Esophagus (tissue), 2 donors: ENCODE results near the gene LRRK1. TPM values are rescaled to one million over a fixed set of nuclear protein-coding genes. Genes with fewer than 3 reads are reported as not detected.

Experiments used
- H3K27ac ChIP-seq, 2 donors: one replicate each; pipeline ENCODE4 v1.5.1; 2013; ENCODE audit warnings: low read depth in 2 of 2, mild to moderate bottlenecking in 2 of 2, inconsistent platforms in 1 of 2, low read length in 1 of 2, moderate library complexity in 1 of 2
- H3K27me3 ChIP-seq, 2 donors: one replicate each; pipeline ENCODE4 v1.6.1; 2013; ENCODE audit warnings: low read length in 2 of 2, control low read depth in 1 of 2, mild to moderate bottlenecking in 1 of 2; ENCODE audit not compliant: insufficient read depth in 2 of 2, control insufficient read depth in 1 of 2
- H3K36me3 ChIP-seq, 2 donors: one replicate each; pipeline ENCODE4 v1.6.1; 2013; ENCODE audit warnings: low read length in 1 of 2; ENCODE audit not compliant: control insufficient read depth in 2 of 2, insufficient read depth in 2 of 2
- H3K4me1 ChIP-seq, 2 donors: one replicate each; pipeline ENCODE4 v1.6.1; 2013; ENCODE audit warnings: low read length in 1 of 2; ENCODE audit not compliant: control insufficient read depth in 2 of 2, insufficient read depth in 2 of 2
- H3K4me3 ChIP-seq, 2 donors: one replicate each; pipeline ENCODE4 v1.5.1; 2013; ENCODE audit warnings: low read length in 2 of 2, mild to moderate bottlenecking in 2 of 2, low read depth in 1 of 2, moderate library complexity in 1 of 2
- H3K9me3 ChIP-seq, 2 donors: one replicate each; pipeline ENCODE4 v1.6.1; 2013; ENCODE audit warnings: mild to moderate bottlenecking in 2 of 2, low read depth in 1 of 2, low read length in 1 of 2, moderate library complexity in 1 of 2; ENCODE audit not compliant: control insufficient read depth in 2 of 2, insufficient read depth in 1 of 2
- WGBS, 2 donors: extraction: QIAGEN DNeasy Blood & Tissue Kit; methylation state at CpG; one replicate each; pipeline ENCODE4 v1.1.7; 2013; 5-methylcytosine and 5-hydroxymethylcytosine counted together
- polyA plus RNA-seq, 2 donors: library from polyadenylated mRNA; stranded (reverse); fragments of 200-250 nt; gene quantifications; one replicate each; pipeline ENCODE4 v1.2.3, GENCODE V29; 2013
- donor health status: healthy with polysubstance abuse.
- donor health status: Bipolar disorder and iron deficiency.

Gene LRRK1
- polyA plus RNA-seq, 2 donors: 4.4 to 7.0 TPM

DNA sequence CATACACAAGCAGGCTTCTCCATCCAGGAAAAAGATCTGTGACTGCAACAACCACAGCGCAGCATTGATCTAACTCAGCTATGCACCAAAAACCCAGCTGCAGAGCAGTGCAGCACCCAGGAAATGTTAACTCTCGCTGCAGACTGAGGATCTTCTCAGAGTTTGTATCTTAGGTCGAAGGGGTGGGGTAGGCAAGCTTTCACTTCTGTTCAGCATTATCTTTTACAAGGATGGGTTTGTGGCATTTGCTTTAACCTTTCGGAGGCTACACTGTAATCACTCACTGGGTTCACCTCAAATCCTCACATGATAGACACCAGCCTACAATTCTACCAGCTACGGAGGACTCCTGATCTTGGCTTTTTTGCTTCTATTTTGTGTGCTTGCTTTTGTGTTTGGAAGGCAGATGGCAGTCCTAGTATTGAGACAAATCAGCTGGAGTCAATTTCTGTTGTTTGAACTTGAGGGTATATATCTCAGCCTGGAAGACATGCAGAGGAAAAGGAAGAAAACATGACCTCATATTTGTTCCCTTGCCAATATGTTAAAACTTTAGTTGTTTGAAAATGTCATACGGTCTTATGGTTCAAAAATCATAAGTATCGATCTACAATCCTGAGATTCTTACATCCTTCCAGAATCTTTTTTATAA lies 25.2 kb downstream of the LRRK1 start:
- H3K4me1 ChIP-seq: no peaks in the 10 kb centered on the region
- H3K4me3 ChIP-seq: no peak overlapping the region
- no peaks in the 10 kb centered on the region for H3K27me3 ChIP-seq
- H3K9me3 ChIP-seq: no peaks in the 10 kb centered on the region
- H3K36me3 ChIP-seq: peaks cover 0 to 2% of the 10 kb centered on the region in 2 donors
- 76 to 77% methylated on average over 7 of the region's 7 CpGs for WGBS, 2 donors
- no peak overlapping the region for H3K27ac ChIP-seq

DNA sequence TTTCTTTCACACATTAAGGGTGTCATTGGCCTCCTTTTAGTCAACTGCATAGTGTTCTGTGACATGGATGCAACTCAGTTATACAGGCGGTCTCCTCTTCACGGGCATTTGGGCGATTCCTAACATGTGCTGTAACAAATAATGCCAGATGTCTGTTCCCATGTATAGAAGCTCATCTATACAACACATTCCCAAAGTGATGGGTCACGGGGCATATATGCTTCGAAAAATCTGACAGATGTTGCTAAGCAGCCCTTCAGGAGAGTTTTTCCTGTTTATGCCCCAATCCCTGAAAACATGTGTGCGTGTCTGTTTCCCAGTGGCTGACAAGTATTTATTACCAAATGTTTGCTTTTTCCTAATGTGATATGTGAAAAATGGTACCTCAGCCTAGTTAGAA lies 25.8 kb downstream of the LRRK1 start:
- Histone ChIP-seq H3K36me3 (peaks cover 0 to 2% of the 10 kb centered on the region in 2 donors), H3K4me1 (no peaks in the 10 kb centered on the region), H3K4me3 (no peak overlapping the region), H3K9me3 (no peaks in the 10 kb centered on the region), H3K27me3 (no peaks in the 10 kb centered on the region), H3K27ac (no peak overlapping the region)
- WGBS, 2 donors: 82 to 86% methylated on average over 6 of the region's 6 CpGs

DNA sequence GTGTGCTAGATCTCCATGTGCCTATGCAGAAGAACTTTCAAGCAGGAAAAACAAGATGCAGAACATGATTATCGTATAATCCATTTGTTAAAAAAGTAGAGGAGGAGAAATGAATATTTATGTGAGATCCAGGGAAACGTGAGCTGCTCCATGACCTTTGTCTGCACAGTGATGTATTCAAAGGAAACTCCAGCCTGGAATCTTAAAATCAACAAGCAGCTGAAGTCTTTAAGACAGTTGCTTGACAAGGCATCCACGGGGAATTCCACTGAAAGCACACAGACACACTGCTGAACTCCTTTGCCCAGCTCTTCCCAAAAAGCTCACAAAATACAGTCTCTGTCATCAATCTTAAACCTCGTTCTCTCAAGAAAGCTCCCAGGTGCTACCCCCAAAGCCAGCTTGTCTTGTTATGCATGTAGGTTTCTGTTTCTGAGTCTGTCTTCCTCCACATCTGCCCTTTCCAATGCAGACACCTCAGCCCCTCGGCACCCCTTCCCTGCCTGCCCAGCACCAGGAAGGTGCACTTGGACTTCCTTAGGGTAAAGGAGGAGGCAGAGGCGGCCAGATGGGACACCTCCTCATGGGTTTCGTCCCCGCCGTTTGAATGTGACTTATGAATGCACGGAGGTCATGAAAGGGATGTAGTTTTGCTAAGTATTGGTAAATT lies 28.7 kb downstream of the LRRK1 start:
- H3K9me3 ChIP-seq: no peaks in the 10 kb centered on the region
- H3K27ac ChIP-seq: no peak overlapping the region
- WGBS, 2 donors: 75 to 78% methylated on average over 10 of the region's 10 CpGs
- no peaks in the 10 kb centered on the region for H3K27me3 ChIP-seq
- no peak overlapping the region for H3K4me3 ChIP-seq
- no peaks in the 10 kb centered on the region for H3K4me1 ChIP-seq
- H3K36me3 ChIP-seq: no peaks in the 10 kb centered on the region

DNA sequence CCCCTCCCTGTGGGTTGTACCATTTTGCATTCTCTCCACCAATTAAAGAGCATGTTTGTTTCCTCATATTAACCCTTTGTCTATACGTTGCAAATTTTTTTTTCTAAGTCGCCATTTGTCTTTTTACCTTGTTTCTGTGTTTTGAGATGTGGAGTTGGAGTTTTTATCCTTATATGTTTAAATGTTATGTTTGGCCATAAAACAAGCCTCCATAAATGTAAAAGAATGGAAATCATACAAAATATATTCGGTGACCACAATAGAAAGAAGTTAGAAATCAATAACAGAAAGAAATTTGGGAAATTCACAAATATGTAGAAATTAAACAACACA lies 29.2 kb downstream of the LRRK1 start:
- no peak overlapping the region for H3K27ac ChIP-seq
- no peaks in the 10 kb centered on the region for H3K27me3 ChIP-seq
- 95% methylated on average over 3 of the region's 3 CpGs for WGBS, 2 donors
- H3K9me3 ChIP-seq: no peaks in the 10 kb centered on the region
- H3K4me1 ChIP-seq: no peaks in the 10 kb centered on the region
- H3K4me3 ChIP-seq: no peak overlapping the region
- no peaks in the 10 kb centered on the region for H3K36me3 ChIP-seq

DNA sequence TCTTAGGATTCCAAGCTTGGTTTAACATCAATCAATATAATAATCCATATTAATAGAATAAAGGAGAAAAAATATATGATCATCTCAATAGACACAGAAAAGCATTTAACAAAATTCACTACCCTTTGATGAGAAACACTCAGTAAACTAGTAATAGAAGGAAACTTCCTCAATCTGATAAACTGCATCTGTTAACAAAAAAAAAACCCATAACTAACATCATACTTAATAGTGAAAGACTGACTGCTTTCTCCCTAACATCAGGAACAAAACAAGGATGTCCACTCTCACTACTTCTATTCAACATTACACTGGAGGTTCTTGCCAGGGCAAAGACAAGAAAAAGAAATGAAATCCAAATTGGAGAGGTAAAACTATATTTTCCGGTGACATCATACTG lies 30.5 kb downstream of the LRRK1 start:
- 98 to 99% methylated on average over 1 of the region's 1 CpG for WGBS, 2 donors

DNA sequence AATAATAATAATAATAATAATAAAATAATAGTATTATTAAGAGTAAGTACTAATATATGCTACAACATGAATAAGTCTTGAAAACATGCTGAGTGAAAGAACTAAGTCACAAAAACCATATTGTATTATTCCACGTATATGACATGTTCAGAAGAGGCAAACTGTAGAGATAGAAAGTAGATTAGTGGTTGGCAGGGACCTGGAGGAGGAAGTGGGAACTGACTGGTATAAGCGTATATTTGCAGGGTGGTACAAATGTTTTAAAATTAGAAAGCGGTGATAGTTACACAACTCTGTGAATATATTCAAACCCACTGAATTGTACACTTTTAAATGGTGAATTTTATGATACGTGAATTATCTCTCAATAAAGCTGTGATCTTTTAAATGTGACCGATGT lies 32.8 kb downstream of the LRRK1 start:
- Histone ChIP-seq H3K9me3 (no peaks in the 10 kb centered on the region), H3K4me3 (no peak overlapping the region), H3K27ac (no peak overlapping the region), H3K36me3 (no peaks in the 10 kb centered on the region), H3K4me1 (no peaks in the 10 kb centered on the region), H3K27me3 (no peaks in the 10 kb centered on the region)
- WGBS, 2 donors: 89 to 91% methylated on average over 5 of the region's 5 CpGs

More for the DNA sequence above, 30.5 kb downstream of the LRRK1 start:
- Histone ChIP-seq H3K9me3 (no peaks in the 10 kb centered on the region), H3K27me3 (no peaks in the 10 kb centered on the region), H3K4me1 (no peaks in the 10 kb centered on the region), H3K4me3 (no peak overlapping the region), H3K27ac (no peak overlapping the region), H3K36me3 (no peaks in the 10 kb centered on the region)

DNA sequence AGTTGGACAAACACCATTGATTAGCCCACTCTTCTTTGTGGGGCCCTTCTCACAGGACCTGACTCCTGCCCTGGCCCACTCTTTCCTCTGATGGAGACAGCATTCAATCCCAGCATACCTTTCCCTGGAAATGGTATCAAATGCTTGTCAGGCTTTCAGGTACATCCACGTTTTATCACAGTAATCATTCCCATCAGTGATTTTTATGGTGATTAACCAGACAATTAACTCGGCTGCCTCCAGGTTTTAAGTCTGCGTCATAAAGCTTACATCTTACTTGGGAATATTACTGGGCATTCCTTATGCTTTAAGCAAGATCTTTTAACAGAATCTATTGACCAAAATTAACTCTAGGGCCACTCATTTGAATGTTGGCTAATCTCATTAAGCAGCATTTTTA lies 33.4 kb downstream of the LRRK1 start:
- H3K27me3 ChIP-seq: no peaks in the 10 kb centered on the region
- 80 to 86% methylated on average over 3 of the region's 3 CpGs for WGBS, 2 donors

DNA sequence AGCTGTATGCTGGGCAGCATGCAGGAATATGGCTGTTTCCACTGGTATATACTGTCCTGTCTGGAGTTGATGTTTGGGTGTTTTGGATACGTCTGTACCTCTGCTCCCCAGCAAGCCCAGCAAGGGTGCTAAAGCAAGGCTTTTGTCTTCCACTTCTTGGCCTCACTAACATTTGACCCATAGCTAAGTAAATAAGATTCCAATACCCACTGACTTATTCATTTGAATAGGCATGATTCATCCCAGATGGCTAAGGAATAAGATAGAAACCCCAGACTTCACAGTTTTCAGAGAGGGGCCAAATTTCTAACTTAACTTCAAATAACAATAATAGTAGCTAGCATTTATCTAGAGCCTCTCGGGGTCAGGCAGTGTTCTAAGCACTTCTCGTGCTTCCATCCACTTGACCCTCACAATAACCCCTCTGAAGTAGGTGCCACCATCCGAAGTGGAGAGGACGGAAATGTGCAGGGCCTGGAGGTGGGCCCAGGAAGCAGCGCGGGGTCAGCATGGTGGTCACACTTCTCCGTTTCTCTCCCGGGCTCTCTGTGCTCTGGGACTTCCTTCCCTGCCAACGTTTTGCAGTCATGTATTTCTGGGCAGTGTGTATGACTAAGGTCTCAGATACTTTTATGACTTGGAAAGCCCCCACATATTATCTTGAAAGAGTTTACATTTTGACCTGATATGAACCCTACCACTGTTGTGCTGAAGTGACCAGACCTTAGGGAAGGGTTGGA lies 39.3 kb downstream of the LRRK1 start:
- WGBS, 2 donors: 70 to 76% methylated on average over 10 of the region's 10 CpGs
- H3K27me3 ChIP-seq: no peaks in the 10 kb centered on the region
- no peak overlapping the region for H3K27ac ChIP-seq

More for the DNA sequence above, 33.4 kb downstream of the LRRK1 start:
- H3K4me3 ChIP-seq: no peak overlapping the region
- H3K9me3 ChIP-seq: no peaks in the 10 kb centered on the region
- H3K36me3 ChIP-seq: no peaks in the 10 kb centered on the region
- no peak overlapping the region for H3K27ac ChIP-seq
- no peaks in the 10 kb centered on the region for H3K4me1 ChIP-seq

DNA sequence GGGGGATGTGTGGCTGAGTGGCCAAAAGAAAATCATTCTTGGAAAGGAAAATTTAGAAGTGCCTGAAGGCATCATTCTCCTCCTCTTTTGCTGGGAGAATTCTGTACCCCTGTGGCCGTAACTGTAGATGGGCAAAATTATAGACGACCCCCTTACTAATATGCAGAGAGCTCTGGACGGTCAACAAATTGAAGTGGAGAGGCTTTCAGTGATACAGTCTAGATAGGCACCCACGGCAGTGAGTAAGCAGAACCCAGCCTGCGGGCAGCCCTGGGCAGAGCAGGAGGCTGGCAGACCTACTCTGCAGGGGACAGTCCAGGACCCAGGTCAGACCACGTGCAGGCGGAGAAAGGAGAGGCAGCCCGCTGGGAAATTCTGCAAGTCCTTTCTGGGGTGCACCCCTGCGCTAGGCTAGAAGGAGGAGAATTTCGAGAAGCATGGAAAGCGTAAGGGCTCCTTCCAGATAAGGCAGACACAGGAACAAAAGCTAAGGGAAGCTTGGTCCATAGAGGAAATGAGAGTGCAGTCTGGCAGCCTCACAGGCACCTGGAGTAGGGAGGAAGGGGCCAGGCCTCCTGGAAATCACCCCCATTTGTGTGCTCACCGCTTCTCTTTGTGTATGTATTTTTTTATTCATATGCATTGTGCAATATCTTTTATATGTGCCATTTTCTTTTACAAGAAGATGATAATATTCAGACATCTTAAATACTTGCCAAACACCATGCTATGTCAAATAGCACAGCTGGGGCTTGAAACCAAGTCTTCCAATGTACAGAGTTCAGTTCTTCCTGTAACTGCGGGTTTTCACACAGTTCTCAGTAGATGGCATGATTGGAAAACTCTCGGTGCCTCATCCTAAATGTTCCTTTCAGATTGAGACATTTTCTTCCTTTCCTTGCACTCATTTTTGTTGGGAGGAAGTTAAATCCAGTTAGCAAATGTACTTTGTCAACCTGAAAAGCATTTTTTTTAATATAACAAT lies 40.2 kb downstream of the LRRK1 start:
- H3K27me3 ChIP-seq: no peaks in the 10 kb centered on the region
- H3K27ac ChIP-seq: no peak overlapping the region
- H3K4me3 ChIP-seq: no peak overlapping the region
- H3K9me3 ChIP-seq: no peaks in the 10 kb centered on the region
- 79 to 80% methylated on average over 14 of the region's 14 CpGs for WGBS, 2 donors
- no peaks in the 10 kb centered on the region for H3K4me1 ChIP-seq
- no peaks in the 10 kb centered on the region for H3K36me3 ChIP-seq

More for the DNA sequence above, 39.3 kb downstream of the LRRK1 start:
- H3K4me1 ChIP-seq: no peaks in the 10 kb centered on the region
- no peaks in the 10 kb centered on the region for H3K36me3 ChIP-seq
- no peak overlapping the region for H3K4me3 ChIP-seq
- no peaks in the 10 kb centered on the region for H3K9me3 ChIP-seq
